Gastrocnemius medialis (tissue), 4 donors: ENCODE data around the gene APBA1.

Experiments
- CTCF ChIP-seq, 5 experiments: fragments of 450-650 bp in 3 of 5; fragments of 200-600 bp in 2 of 5; sonication (generic) in 2 of 5; IDR thresholded peaks in 4 of 5; conservative IDR thresholded peaks in 1 of 5; 1 replicate in 4 of 5; 2 replicates in 1 of 5; pipeline ENCODE4 v1.5.1; 2016 to 2019; ENCODE audit warnings: antibody characterized with exemption in 5 of 5, mild to moderate bottlenecking in 3 of 5, moderate library complexity in 3 of 5
- POLR2A ChIP-seq, 2 donors: fragments of 450-650 bp; IDR thresholded peaks; one replicate each; pipeline ENCODE4 v1.6.1; 2017; ENCODE audit warnings: antibody characterized with exemption in 2 of 2, mild to moderate bottlenecking in 2 of 2, moderate library complexity in 2 of 2

- TF ChIP-seq CTCF (IDR thresholded peaks at IDR 0.05 in 4 of 5, conservative IDR thresholded peaks at IDR 0.05 in 1 of 5) (no peak), POLR2A (IDR thresholded peaks at IDR 0.05) (no peak)
These were observed 63.0 kb downstream of the APBA1 start for GRCh38 chr9:69609156-69609555.
